ENCODE data around the gene SPOCK1. TPM values are rescaled to one million over a fixed set of nuclear protein-coding genes. Genes with fewer than 3 reads are reported as not detected.

Gene SPOCK1
- total and polyA plus RNA-seq, 2 of the 13 experiments (the other 11 are each of a cell fraction or from before 2014, with no cell fraction given): 0.18 to 0.29 TPM

GRCh38 chr5:137264041-137264440 is 235.1 kb downstream of the SPOCK1 start (continued):
- no peak for TF ChIP-seq ZBTB46 (CRISPR knock-in tag; IDR thresholded peaks at IDR 0.05; ENCODE audit: borderline replicate concordance)
- TF ChIP-seq ZNF264 (CRISPR knock-in tag; IDR thresholded peaks at IDR 0.05): no peak
- TF ChIP-seq ZNF543 (CRISPR knock-in tag; IDR thresholded peaks at IDR 0.05): no peak
- TF ChIP-seq ZNF547 (CRISPR knock-in tag; IDR thresholded peaks at IDR 0.05): no peak
- no peak for TF ChIP-seq GLI4 (CRISPR knock-in tag; IDR thresholded peaks at IDR 0.05; ENCODE audit: borderline replicate concordance)
- no peak for TF ChIP-seq ZFYVE20 (CRISPR knock-in tag; IDR thresholded peaks at IDR 0.05; ENCODE audit: borderline replicate concordance, low read depth)
- no peak for TF ChIP-seq STAT5B (CRISPR knock-in tag; IDR thresholded peaks at IDR 0.05)
- no peak for TF ChIP-seq TFDP2 (CRISPR knock-in tag; IDR thresholded peaks at IDR 0.05)

DNA sequence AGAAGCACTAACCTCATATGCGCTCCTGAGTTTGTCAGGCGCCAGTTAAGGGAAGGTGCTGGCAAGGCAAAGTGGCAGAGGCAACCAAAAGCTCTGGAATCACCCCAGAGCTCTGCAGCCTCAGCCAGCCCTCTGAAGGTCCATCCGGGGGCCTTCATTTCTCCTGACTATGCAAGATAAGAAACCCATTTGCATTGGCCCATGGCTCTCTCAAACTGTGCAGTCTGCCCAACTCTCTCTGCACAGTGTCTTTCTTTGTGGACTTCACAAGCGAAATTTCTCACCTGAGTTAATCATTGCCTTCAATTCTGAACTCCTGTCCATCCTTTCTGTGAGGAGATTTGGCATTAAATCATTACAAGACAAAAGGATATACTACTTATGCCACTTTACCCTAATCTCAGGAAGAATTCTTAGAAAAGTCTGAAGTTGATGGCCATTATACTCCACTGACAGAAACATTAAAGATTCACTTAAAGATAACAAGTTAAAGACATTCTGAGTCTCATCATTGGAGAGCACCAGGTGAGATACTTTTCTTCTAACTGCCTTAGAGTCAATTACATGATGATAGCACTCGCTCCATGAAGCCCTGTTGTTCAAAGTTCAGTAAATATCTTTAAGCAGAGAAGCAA is 235.6 kb downstream of the SPOCK1 start:
- TF ChIP-seq MYNN (CRISPR knock-in tag; IDR thresholded peaks at IDR 0.05; ENCODE audit: low read depth): no peak
- FAIRE-seq (no peak), DNase-seq (ENCODE audit: low spot score) (no peak), ATAC-seq (no peak)
- ChIA-PET POLR2A (no interaction called here), CTCF (ENCODE audit: low intra/inter-chr PET ratio, low total read pairs) (no interaction called here)
- no peak overlapping the region for H3K4me2 ChIP-seq (ENCODE audit: low read depth, low read length)
- H4K20me1 ChIP-seq (ENCODE audit: insufficient read depth, low read length): no peaks in the 10 kb centered on the region
- in situ Hi-C loops (cut with HindIII; ENCODE audit: extremely low pct_ligation_motif_present, low pct_unique_long_range_greater_than_20kb): no loop called here
- no peak overlapping the region for H3K27ac ChIP-seq (ENCODE audit: extremely low read length, insufficient read depth, low read length)
- no peak overlapping the region for H3K9ac ChIP-seq (ENCODE audit: insufficient read depth, low read depth, low read length)
- no peaks in the 10 kb centered on the region for H3K9me3 ChIP-seq (ENCODE audit: low read length)
- H2AFZ ChIP-seq (ENCODE audit: low read length): no peak overlapping the region
- no peaks in the 10 kb centered on the region for H3K36me3 ChIP-seq (replicated peaks in 1 of 2; ENCODE audit: control insufficient read depth in 1 of 2, insufficient read depth in 2 of 2, low read length in 2 of 2)
- no TSS peak for BruUV-seq (replicated peaks)
- H3K4me3 ChIP-seq (replicated peaks in 1 of 3; ENCODE audit: insufficient read depth in 1 of 3, low read depth in 2 of 3, low read length in 3 of 3): no peak overlapping the region
- WGBS (ENCODE audit: low lambda C conversion rate): 0% methylated on average over 3 of the region's 5 CpGs
- H3K27me3 ChIP-seq (ENCODE audit: control insufficient read depth in 1 of 2, insufficient read depth in 2 of 2, low read length in 2 of 2): peaks cover 0 to 1% of the 10 kb centered on the region in 2 experiments; a peak in 1 of 5 replicates
- no peaks in the 10 kb centered on the region for H3K4me1 ChIP-seq (ENCODE audit: insufficient read depth, low read length)
- no peaks in the 10 kb centered on the region for H3K79me2 ChIP-seq (ENCODE audit: insufficient read depth, low read length)
- intact Hi-C loops (cut with micrococcal nuclease; ENCODE audit: unreplicated experiment): no loop called here
